Kidney epithelial cell (primary cell): ENCODE data around the gene MACF1. TPM values are rescaled to one million over a fixed set of nuclear protein-coding genes. Genes with fewer than 3 reads are reported as not detected.

Experiments
- DNase-seq: peaks from one replicate; pipeline ENCODE4 v3.0.0-alpha.2; 2010; ENCODE audit warnings: low read depth
- H3K27me3 ChIP-seq: 2 replicates; pipeline ENCODE4 v1.6.0; 2011; ENCODE audit warnings: low read length; ENCODE audit not compliant: control insufficient read depth, insufficient read depth
- H3K36me3 ChIP-seq: 2 replicates; pipeline ENCODE4 v1.5.1; 2011; ENCODE audit warnings: low read length; ENCODE audit not compliant: control insufficient read depth, insufficient read depth
- H3K4me3 ChIP-seq: 2 replicates; pipeline ENCODE4 v1.5.1; 2011; ENCODE audit warnings: low read depth, mild to moderate bottlenecking, control low read depth, low read length
- CTCF ChIP-seq: IDR thresholded peaks from 2 replicates; pipeline ENCODE4 v1.5.1; 2011; ENCODE audit warnings: mild to moderate bottlenecking, moderate library complexity, low read length, control low read depth, inconsistent platforms; ENCODE audit not compliant: insufficient read depth, poor library complexity, severe bottlenecking
- total RNA-seq: library from RNA; depleted of rRNA; stranded (reverse); fragments of >200 nt; gene quantifications from 2 replicates; pipeline ENCODE4 v1.2.3, GENCODE V29; 2015

The MACF1 gene
- total RNA-seq, 1 donor from 2014 or later: 279 TPM

DNA sequence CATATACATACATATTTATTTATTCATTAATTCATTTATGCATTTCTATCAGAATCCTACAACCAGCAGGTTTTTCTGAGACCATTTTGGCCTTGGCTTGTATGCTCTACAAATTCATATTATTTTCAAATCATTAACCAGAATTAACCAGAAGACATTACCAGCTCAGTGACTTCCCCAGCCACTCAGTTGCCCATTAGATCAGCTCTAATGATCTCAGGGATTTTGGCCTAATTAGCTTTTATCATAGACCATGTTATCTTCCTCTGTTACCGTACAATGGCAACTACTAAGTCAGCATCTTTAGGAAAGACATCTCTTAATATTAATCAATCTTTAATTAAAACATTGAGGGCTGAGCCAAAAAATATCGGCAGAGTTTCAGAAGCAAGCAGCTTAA lies 196.6 kb downstream of the MACF1 start:
- Histone ChIP-seq H3K4me3 (no peak overlapping the region), H3K27me3 (no peaks in the 10 kb centered on the region), H3K36me3 (no peaks in the 10 kb centered on the region)
- TF ChIP-seq CTCF: no peak
- no peak for DNase-seq

- Histone ChIP-seq H3K27me3 (no peaks in the 10 kb centered on the region), H3K36me3 (no peaks in the 10 kb centered on the region), H3K4me3 (no peak overlapping the region)
- no peak for TF ChIP-seq CTCF
- no peak for DNase-seq
Observed at GRCh38 chr1:39404876-39405275, 200.4 kb downstream of the MACF1 start.

DNA sequence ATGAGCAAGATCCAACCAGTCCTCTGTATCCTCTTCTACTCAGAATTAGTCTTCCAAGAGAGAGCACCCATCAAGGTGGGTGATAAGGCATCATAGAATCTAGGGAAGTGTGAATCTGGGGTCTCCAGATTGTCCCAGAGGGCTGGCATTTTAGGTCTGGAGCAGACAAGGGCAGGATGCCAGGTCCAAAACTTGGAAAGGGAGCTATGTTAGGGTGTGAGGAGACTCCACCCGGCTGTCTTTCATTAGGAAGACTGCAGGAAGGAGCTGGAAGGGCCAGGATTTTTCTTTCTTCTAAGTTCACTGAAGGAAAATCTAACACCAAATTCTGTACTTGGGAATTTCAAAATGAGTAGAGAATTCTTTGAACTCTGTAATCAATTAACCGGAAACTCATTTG lies 200.9 kb downstream of the MACF1 start:
- no peak for DNase-seq
- no peak for TF ChIP-seq CTCF
- Histone ChIP-seq H3K36me3 (no peaks in the 10 kb centered on the region), H3K4me3 (no peak overlapping the region), H3K27me3 (no peaks in the 10 kb centered on the region)

DNA sequence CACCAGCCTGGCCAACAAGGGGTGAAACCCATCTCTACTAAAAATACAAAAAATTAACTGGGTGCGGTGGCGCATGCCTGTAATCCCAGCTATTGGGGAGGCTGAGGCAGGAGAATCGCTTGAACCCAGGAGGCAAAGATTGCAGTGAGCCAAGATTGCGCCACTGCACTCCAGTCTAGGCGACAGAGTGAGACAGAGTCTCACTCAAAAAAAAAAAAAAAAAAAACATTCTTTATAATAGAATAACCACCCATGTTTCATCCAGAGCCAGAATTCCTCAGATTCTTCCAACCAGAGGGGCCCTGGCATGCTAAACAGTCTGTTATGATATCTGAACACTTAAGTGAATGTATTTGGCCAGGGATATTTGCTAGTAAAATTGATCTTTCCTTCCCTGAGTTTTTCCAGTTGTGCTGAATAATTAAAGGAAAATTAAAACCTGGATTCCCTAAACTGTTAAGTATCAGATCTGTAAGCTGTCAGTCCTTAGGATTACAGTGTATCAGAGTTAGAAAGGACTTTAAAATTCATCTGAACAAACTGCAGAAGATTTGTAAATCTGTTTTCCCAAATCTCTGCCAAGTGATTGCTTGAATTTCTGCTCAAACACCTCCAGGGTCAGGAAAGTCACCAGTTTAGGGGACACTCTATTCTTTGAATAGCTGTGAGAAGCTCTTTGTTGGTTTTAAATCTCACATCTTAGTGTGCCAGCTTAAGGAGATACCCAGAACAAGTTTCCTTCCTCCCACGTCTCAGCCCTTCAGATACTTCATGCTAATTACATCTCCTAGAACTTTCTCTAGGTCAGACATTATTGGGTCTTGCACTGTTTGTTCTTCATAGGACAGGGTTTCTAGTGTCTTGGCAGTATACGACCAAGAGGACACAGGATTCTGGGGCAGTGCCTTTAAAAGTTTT lies 202.3 kb downstream of the MACF1 start:
- Histone ChIP-seq H3K36me3 (no peaks in the 10 kb centered on the region), H3K4me3 (no peak overlapping the region), H3K27me3 (no peaks in the 10 kb centered on the region)
- no peak for TF ChIP-seq CTCF
- DNase-seq: no peak

- Histone ChIP-seq H3K36me3 (no peaks in the 10 kb centered on the region), H3K4me3 (no peak overlapping the region), H3K27me3 (no peaks in the 10 kb centered on the region)
- no peak for DNase-seq
- no peak for TF ChIP-seq CTCF
Observed at GRCh38 chr1:39407510-39407895, 203.0 kb downstream of the MACF1 start.
